H9 (cell line): ENCODE data around the gene GSPT2. TPM values are rescaled to one million over a fixed set of nuclear protein-coding genes. Genes with fewer than 3 reads are reported as not detected.

Experiments used
- DNase-seq: peaks from one replicate; pipeline ENCODE4 v3.0.0-alpha.2; 2017
- H2AFZ ChIP-seq: one replicate; pipeline ENCODE4 v1.6.1; 2013; ENCODE audit warnings: mild to moderate bottlenecking, low read length, control low read depth, moderate library complexity
- H2AK5ac ChIP-seq: 2 replicates; pipeline ENCODE4 v1.6.1; 2013; ENCODE audit warnings: low read length, control low read depth, mixed read lengths; ENCODE audit not compliant: insufficient read length
- H2BK120ac ChIP-seq: one replicate; pipeline ENCODE4 v1.6.1; 2013; ENCODE audit warnings: low read depth, mild to moderate bottlenecking, low read length, control low read depth, inconsistent platforms; ENCODE audit not compliant: poor library complexity, severe bottlenecking
- H2BK12ac ChIP-seq: 2 replicates; pipeline ENCODE4 v1.6.1; 2013; ENCODE audit warnings: low read length, control low read depth, mixed read lengths, low read depth; ENCODE audit not compliant: insufficient read length
- H2BK15ac ChIP-seq: 2 replicates; pipeline ENCODE4 v1.6.1; 2013; ENCODE audit warnings: low read depth, low read length, control low read depth
- H2BK20ac ChIP-seq: one replicate; pipeline ENCODE4 v1.6.1; 2013; ENCODE audit warnings: low read depth, mild to moderate bottlenecking, low read length, control low read depth, inconsistent platforms; ENCODE audit not compliant: poor library complexity, severe bottlenecking
- H2BK5ac ChIP-seq: 2 replicates; pipeline ENCODE4 v1.6.1; 2013; ENCODE audit warnings: low read length, control low read depth, mixed read lengths; ENCODE audit not compliant: insufficient read length
- H3K14ac ChIP-seq: 2 replicates; pipeline ENCODE4 v1.6.1; 2013; ENCODE audit warnings: low read length, control low read depth; ENCODE audit not compliant: insufficient read depth
- H3K18ac ChIP-seq: 2 replicates; pipeline ENCODE4 v1.6.1; 2013; ENCODE audit warnings: low read depth, mild to moderate bottlenecking, mixed read lengths, low read length, control low read depth; ENCODE audit not compliant: insufficient read length
- H3K23ac ChIP-seq: 2 replicates; pipeline ENCODE4 v1.6.1; 2013; ENCODE audit warnings: low read length, control low read depth, mixed read lengths, low read depth; ENCODE audit not compliant: insufficient read length
- H3K23me2 ChIP-seq: 2 replicates; pipeline ENCODE4 v1.6.1; 2013; ENCODE audit warnings: low read depth, mild to moderate bottlenecking, mixed read lengths, low read length, control low read depth; ENCODE audit not compliant: insufficient read length, poor library complexity, severe bottlenecking
- H3K27ac ChIP-seq: 2 replicates; pipeline ENCODE4 v1.5.1; 2013; ENCODE audit warnings: low read length, control low read depth, mixed read lengths, low read depth; ENCODE audit not compliant: insufficient read length
- H3K27me3 ChIP-seq: 2 replicates; pipeline ENCODE4 v1.6.1; 2013; ENCODE audit warnings: low read length, control low read depth, inconsistent platforms; ENCODE audit not compliant: insufficient read depth
- H3K4ac ChIP-seq: 2 replicates; pipeline ENCODE4 v1.6.1; 2013; ENCODE audit warnings: low read depth, mild to moderate bottlenecking, control low read depth, inconsistent platforms, low read length, moderate library complexity
- H3K4me1 ChIP-seq: 2 replicates; pipeline ENCODE4 v1.6.1; 2013; ENCODE audit warnings: low read length, control low read depth, inconsistent platforms; ENCODE audit not compliant: insufficient read depth
- H3K4me2 ChIP-seq: 2 replicates; pipeline ENCODE4 v1.6.1; 2013; ENCODE audit warnings: low read length, control low read depth, mixed read lengths; ENCODE audit not compliant: insufficient read length, insufficient read depth
- H3K56ac ChIP-seq: 2 replicates; pipeline ENCODE4 v1.6.1; 2013; ENCODE audit warnings: low read depth, mild to moderate bottlenecking, mixed read lengths, low read length, control low read depth; ENCODE audit not compliant: insufficient read length
- H3K79me1 ChIP-seq: 2 replicates; pipeline ENCODE4 v1.6.1; 2013; ENCODE audit warnings: low read depth, mild to moderate bottlenecking, moderate library complexity, low read length, control low read depth, inconsistent platforms; ENCODE audit not compliant: insufficient read depth, poor library complexity, severe bottlenecking
- H3K79me2 ChIP-seq: 2 replicates; pipeline ENCODE4 v1.6.1; 2013; ENCODE audit warnings: low read length, control low read depth, inconsistent platforms; ENCODE audit not compliant: insufficient read depth
- H3K9ac ChIP-seq: 2 replicates; pipeline ENCODE4 v1.6.1; 2013; ENCODE audit warnings: low read length, control low read depth, mixed read lengths; ENCODE audit not compliant: insufficient read length; ENCODE audit errors: extremely low read depth
- H3K9me3 ChIP-seq: one replicate; pipeline ENCODE4 v1.6.1; 2013; ENCODE audit warnings: low read depth, low read length, inconsistent platforms; ENCODE audit not compliant: control insufficient read depth
- H3T11ph ChIP-seq: one replicate; pipeline ENCODE4 v1.6.1; 2013; ENCODE audit warnings: mild to moderate bottlenecking, low read length, control low read depth, inconsistent platforms
- H4K20me1 ChIP-seq: one replicate; pipeline ENCODE4 v1.6.1; 2013; ENCODE audit not compliant: control insufficient read depth, insufficient read length, insufficient read depth
- H4K5ac ChIP-seq: 2 replicates; pipeline ENCODE4 v1.6.1; 2013; ENCODE audit warnings: low read depth, mild to moderate bottlenecking, mixed read lengths, low read length, control low read depth; ENCODE audit not compliant: insufficient read length
- H4K8ac ChIP-seq: replicated peaks from 2 replicates; pipeline ENCODE4 v1.6.1; 2013; ENCODE audit warnings: low read length, control low read depth, mixed read lengths, low read depth; ENCODE audit not compliant: insufficient read length
- H4K91ac ChIP-seq: 2 replicates; pipeline ENCODE4 v1.6.1; 2013; ENCODE audit warnings: low read depth, mild to moderate bottlenecking, moderate library complexity, mixed read lengths, low read length, control low read depth; ENCODE audit not compliant: insufficient read length
- H3K27ac Mint-ChIP-seq, 3 experiments: 2 replicates in 2 of 3; 3 replicates in 1 of 3; pipeline ENCODE4 v1.8.0; 2020 to 2021; ENCODE audit warnings: mixed read lengths in 3 of 3, mild to moderate bottlenecking in 1 of 3, moderate library complexity in 1 of 3
- H3K27me3 Mint-ChIP-seq: 2 replicates; pipeline ENCODE4 v1.8.0; 2021; ENCODE audit warnings: low read depth, mild to moderate bottlenecking, moderate library complexity, mixed read lengths
- H3K36me3 Mint-ChIP-seq, 3 experiments: 2 replicates in 2 of 3; 3 replicates in 1 of 3; pipeline ENCODE4 v1.8.0; 2020 to 2021; ENCODE audit warnings: low read depth in 3 of 3, mixed read lengths in 3 of 3; ENCODE audit not compliant: insufficient read depth in 1 of 3
- H3K4me1 Mint-ChIP-seq, 2 experiments: 2 replicates each; pipeline ENCODE4 v1.8.0; 2020; ENCODE audit warnings: mixed read lengths in 2 of 2
- H3K4me3 Mint-ChIP-seq, 2 experiments: 2 replicates in 1 of 2; 3 replicates in 1 of 2; pipeline ENCODE4 v1.8.0; 2020 to 2021; ENCODE audit warnings: mild to moderate bottlenecking in 2 of 2, mixed read lengths in 2 of 2, moderate library complexity in 1 of 2
- H3K9me3 Mint-ChIP-seq, 2 experiments: 2 replicates in 1 of 2; 3 replicates in 1 of 2; pipeline ENCODE4 v1.8.0; 2020; ENCODE audit warnings: mild to moderate bottlenecking in 2 of 2, mixed read lengths in 2 of 2, moderate library complexity in 1 of 2
- CTCF ChIP-seq: fragments of 200-600 bp; sonication (generic); conservative IDR thresholded peaks from 3 replicates; pipeline ENCODE4 v1.8.0; 2021; ENCODE audit warnings: antibody characterized with exemption, mild to moderate bottlenecking
- WGBS: extraction: QIAGEN DNeasy Blood & Tissue Kit; methylation state at CpG from one replicate; pipeline ENCODE4 v1.1.7; 2013; ENCODE audit warnings: missing lambda C conversion rate, low lambda C conversion rate, mixed read lengths; ENCODE audit not compliant: insufficient read length; ENCODE audit errors: extremely low coverage; 5-methylcytosine and 5-hydroxymethylcytosine counted together
- total RNA-seq: library from RNA; stranded (reverse); gene quantifications from 2 replicates; pipeline ENCODE4 v1.2.1, GENCODE V29; 2021

GSPT2 gene
- total RNA-seq, 1 experiment from 2014 or later = 53.2 TPM

GRCh38 chrX:51779306-51779705 is 36.1 kb downstream of the GSPT2 start:
- no peak overlapping the region for H4K5ac ChIP-seq
- no peak overlapping the region for H2BK12ac ChIP-seq
- no peaks in the 10 kb centered on the region for H3K79me2 ChIP-seq
- no peak overlapping the region for H2BK15ac ChIP-seq
- no peak overlapping the region for H2AK5ac ChIP-seq
- no peaks in the 10 kb centered on the region for H3K27me3 Mint-ChIP-seq
- H3T11ph ChIP-seq = no peak overlapping the region
- H3K14ac ChIP-seq = no peak overlapping the region
- no peak overlapping the region for H3K4me3 Mint-ChIP-seq
- peaks cover 57 to 58% of the 10 kb centered on the region in 2 experiments for H3K9me3 Mint-ChIP-seq
- peaks cover 6% of the 10 kb centered on the region; the same call in 1 of the 2 replicates for H3K4me1 ChIP-seq
- no peak overlapping the region for H3K18ac ChIP-seq
- H4K91ac ChIP-seq = no peak overlapping the region
- no peak overlapping the region for H3K56ac ChIP-seq
- no peak overlapping the region for H3K9ac ChIP-seq
- H4K8ac ChIP-seq = no peak overlapping the region
- WGBS = no CpG with 5 or more reads among the region's 3 CpGs
- H2AFZ ChIP-seq = no peak overlapping the region
- H3K23ac ChIP-seq = no peak overlapping the region
- H3K27ac ChIP-seq = no peak overlapping the region
- no peak for DNase-seq
- H3K23me2 ChIP-seq = no peaks in the 10 kb centered on the region
- H3K27ac Mint-ChIP-seq = peak overlapping the region in 1 of 3 experiments; percentile 44; a peak in 1 of 7 replicates
- H3K79me1 ChIP-seq = no peaks in the 10 kb centered on the region
- no peak overlapping the region for H2BK20ac ChIP-seq
- no peaks in the 10 kb centered on the region for H4K20me1 ChIP-seq
- H3K36me3 Mint-ChIP-seq = peaks cover 2 to 4% (median 3%) of the 10 kb centered on the region in 3 experiments; a peak in 3 of 7 replicates
- no peak for TF ChIP-seq CTCF
- no peak overlapping the region for H2BK5ac ChIP-seq
- H3K4me1 Mint-ChIP-seq = peaks cover 29% of the 10 kb centered on the region in 2 experiments
- peaks cover 5% of the 10 kb centered on the region for H3K9me3 ChIP-seq
- H2BK120ac ChIP-seq = no peak overlapping the region
- H3K4me2 ChIP-seq = no peak overlapping the region
- no peak overlapping the region for H3K4ac ChIP-seq
- H3K27me3 ChIP-seq = no peaks in the 10 kb centered on the region
